Keratinocyte (primary cell): ENCODE data around the gene ANXA8.
"Not testable (repeated sequence)": the region's sequence is repeated elsewhere in the genome, so short reads cannot be mapped to it uniquely, and the experiment has no call there.

Experiments used
- EZH2 ChIP-seq: IDR thresholded peaks from one replicate; pipeline ENCODE4 v1.6.1; 2012; ENCODE audit warnings: inconsistent platforms, mild to moderate bottlenecking, low read length, moderate library complexity
- TF ChIP-seq, protein P1 (sequence below), 3 experiments: IDR thresholded peaks in 1 of 3; conservative IDR thresholded peaks in 1 of 3; optimal IDR thresholded peaks in 1 of 3; 2 replicates in 2 of 3; 3 replicates in 1 of 3; pipeline versions ENCODE3 to v1.5.1; 2011; ENCODE audit warnings: low read length in 3 of 3, mild to moderate bottlenecking in 3 of 3, moderate library complexity in 2 of 3, control low read depth in 1 of 3, inconsistent platforms in 1 of 3; ENCODE audit not compliant: insufficient read depth in 2 of 3; ENCODE audit errors: extremely low read depth in 1 of 3

DNA sequence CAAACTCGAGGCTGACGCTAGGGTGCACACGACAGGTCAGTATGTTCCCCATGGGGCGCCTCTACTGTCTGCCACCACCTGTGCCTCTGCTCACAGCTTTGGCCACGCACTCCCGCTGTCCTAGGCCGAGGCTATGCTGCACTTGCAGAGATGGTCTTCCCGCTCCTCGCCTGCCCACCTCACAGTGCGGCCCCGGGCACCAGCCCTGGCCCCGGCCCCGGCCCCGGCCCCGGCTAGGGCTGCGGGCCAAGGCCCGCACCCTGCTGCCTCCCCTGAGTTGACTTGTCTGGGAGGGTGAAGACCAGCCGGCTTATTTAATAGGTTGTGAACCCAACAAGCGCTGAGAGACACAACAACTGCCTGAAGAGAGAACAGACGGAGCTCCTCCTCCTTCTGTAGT is 39.6 kb upstream of the ANXA8 start, which contains the start of gene AGAP9:
- TF ChIP-seq, protein P1, sequence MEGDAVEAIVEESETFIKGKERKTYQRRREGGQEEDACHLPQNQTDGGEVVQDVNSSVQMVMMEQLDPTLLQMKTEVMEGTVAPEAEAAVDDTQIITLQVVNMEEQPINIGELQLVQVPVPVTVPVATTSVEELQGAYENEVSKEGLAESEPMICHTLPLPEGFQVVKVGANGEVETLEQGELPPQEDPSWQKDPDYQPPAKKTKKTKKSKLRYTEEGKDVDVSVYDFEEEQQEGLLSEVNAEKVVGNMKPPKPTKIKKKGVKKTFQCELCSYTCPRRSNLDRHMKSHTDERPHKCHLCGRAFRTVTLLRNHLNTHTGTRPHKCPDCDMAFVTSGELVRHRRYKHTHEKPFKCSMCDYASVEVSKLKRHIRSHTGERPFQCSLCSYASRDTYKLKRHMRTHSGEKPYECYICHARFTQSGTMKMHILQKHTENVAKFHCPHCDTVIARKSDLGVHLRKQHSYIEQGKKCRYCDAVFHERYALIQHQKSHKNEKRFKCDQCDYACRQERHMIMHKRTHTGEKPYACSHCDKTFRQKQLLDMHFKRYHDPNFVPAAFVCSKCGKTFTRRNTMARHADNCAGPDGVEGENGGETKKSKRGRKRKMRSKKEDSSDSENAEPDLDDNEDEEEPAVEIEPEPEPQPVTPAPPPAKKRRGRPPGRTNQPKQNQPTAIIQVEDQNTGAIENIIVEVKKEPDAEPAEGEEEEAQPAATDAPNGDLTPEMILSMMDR (optimal IDR thresholded peaks at IDR 0.05 in 1 of 3, IDR thresholded peaks at IDR 0.05 in 1 of 3, conservative IDR thresholded peaks at IDR 0.05 in 1 of 3; ENCODE audit: extremely low read depth in 1 of 3, insufficient read depth in 2 of 3, low read length in 3 of 3), result not testable (repeated sequence)
- not testable (repeated sequence) for TF ChIP-seq EZH2
